ENCODE data around the gene COL26A1. TPM values are rescaled to one million over a fixed set of nuclear protein-coding genes. Genes with fewer than 3 reads are reported as not detected.

Gene COL26A1
- total RNA-seq, 1 experiment from 2014 or later: 42.6 TPM

DNA sequence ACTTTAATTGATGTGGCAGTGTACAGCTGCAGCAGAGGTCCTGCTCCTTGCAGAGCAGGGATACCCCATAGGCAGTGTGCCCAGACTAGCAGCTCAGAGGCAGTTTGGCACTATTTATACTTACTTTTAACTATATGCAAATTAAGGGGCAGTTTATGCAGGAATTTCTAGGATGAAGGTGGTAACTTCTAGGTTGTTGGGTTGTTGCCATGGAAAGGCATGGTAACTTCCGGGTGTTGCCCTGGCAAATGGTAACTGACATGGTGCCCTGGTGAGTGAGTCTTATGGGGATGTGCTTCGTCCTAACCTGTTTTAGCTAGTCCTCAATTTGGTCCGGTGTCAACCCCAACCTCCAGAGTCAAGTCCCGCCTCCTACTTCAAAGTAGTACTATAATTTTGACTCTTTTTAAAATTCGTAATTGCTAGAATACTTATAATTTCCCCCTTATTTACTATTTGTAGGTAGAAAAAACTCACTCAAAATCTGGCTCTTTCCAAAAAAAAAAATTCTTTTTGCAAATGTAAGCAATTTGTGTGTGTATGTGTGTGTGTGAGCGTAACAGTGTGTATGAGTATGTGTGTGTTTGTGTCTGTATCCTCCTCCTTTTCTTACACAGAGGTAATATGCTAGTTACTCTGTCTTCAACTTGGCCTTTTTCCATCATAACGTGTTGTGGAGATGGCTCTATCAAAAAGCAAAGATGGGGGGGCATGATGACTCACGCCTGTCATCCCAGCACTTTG lies 5.9 kb downstream of the COL26A1 start:
- no peaks in the 10 kb centered on the region for H4K20me1 ChIP-seq (ENCODE audit: control insufficient read depth, insufficient read depth, insufficient read length)
- H3K36me3 Mint-ChIP-seq (ENCODE audit: insufficient read depth in 1 of 3, low read depth in 3 of 3): peaks cover 10 to 48% (median 34%) of the 10 kb centered on the region in 3 experiments
- H4K91ac ChIP-seq (ENCODE audit: insufficient read length, low read depth, low read length): no peak overlapping the region
- H3K27ac ChIP-seq (ENCODE audit: insufficient read length, low read depth, low read length): no peak overlapping the region
- H3K79me2 ChIP-seq (ENCODE audit: insufficient read depth, low read length): peaks cover 7% of the 10 kb centered on the region; the same call in 1 of the 2 replicates
- DNase-seq: no peak
- no peak overlapping the region for H2AK5ac ChIP-seq (ENCODE audit: insufficient read length, low read length)
- H3K4me1 Mint-ChIP-seq: peaks cover 20 to 27% of the 10 kb centered on the region in 2 experiments
- H3K4me2 ChIP-seq (ENCODE audit: insufficient read depth, insufficient read length, low read length): no peak overlapping the region
- no peaks in the 10 kb centered on the region for H3K9me3 ChIP-seq (ENCODE audit: control insufficient read depth, low read depth, low read length)
- H3K9ac ChIP-seq (ENCODE audit: extremely low read depth, insufficient read length, low read length): no peak overlapping the region
- H2BK20ac ChIP-seq (ENCODE audit: low read depth, low read length, poor library complexity, severe bottlenecking): no peak overlapping the region
- no peaks in the 10 kb centered on the region; the same call in 1 of the 2 replicates for H3K4me1 ChIP-seq (ENCODE audit: insufficient read depth, low read length)
- H3K4ac ChIP-seq (ENCODE audit: low read depth, low read length): no peak overlapping the region
- no peaks in the 10 kb centered on the region for H3K23me2 ChIP-seq (ENCODE audit: insufficient read length, low read depth, low read length, poor library complexity, severe bottlenecking)
- no peak overlapping the region for H4K8ac ChIP-seq (replicated peaks; ENCODE audit: insufficient read length, low read depth, low read length)
- H3K27me3 Mint-ChIP-seq (ENCODE audit: low read depth): no peaks in the 10 kb centered on the region
- H2AFZ ChIP-seq (ENCODE audit: low read length): no peak overlapping the region
- no peak overlapping the region for H3K4me3 Mint-ChIP-seq
- no peak overlapping the region for H3K56ac ChIP-seq (ENCODE audit: insufficient read length, low read depth, low read length)
- H3K79me1 ChIP-seq (ENCODE audit: insufficient read depth, low read depth, low read length, poor library complexity, severe bottlenecking): peaks cover 12% of the 10 kb centered on the region
- TF ChIP-seq, protein P1, sequence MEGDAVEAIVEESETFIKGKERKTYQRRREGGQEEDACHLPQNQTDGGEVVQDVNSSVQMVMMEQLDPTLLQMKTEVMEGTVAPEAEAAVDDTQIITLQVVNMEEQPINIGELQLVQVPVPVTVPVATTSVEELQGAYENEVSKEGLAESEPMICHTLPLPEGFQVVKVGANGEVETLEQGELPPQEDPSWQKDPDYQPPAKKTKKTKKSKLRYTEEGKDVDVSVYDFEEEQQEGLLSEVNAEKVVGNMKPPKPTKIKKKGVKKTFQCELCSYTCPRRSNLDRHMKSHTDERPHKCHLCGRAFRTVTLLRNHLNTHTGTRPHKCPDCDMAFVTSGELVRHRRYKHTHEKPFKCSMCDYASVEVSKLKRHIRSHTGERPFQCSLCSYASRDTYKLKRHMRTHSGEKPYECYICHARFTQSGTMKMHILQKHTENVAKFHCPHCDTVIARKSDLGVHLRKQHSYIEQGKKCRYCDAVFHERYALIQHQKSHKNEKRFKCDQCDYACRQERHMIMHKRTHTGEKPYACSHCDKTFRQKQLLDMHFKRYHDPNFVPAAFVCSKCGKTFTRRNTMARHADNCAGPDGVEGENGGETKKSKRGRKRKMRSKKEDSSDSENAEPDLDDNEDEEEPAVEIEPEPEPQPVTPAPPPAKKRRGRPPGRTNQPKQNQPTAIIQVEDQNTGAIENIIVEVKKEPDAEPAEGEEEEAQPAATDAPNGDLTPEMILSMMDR (conservative IDR thresholded peaks at IDR 0.05): no peak
- H2BK15ac ChIP-seq (ENCODE audit: low read depth, low read length): no peak overlapping the region
- no peaks in the 10 kb centered on the region for H3K27me3 ChIP-seq (ENCODE audit: insufficient read depth, low read length)
- H3K23ac ChIP-seq (ENCODE audit: insufficient read length, low read depth, low read length): no peak overlapping the region
- no peak overlapping the region for H3K18ac ChIP-seq (ENCODE audit: insufficient read length, low read depth, low read length)
- no peak overlapping the region for H2BK120ac ChIP-seq (ENCODE audit: low read depth, low read length, poor library complexity, severe bottlenecking)
- no peak overlapping the region; a peak in 2 of 7 replicates for H3K27ac Mint-ChIP-seq
- peaks cover 0 to 5% of the 10 kb centered on the region in 2 experiments; a peak in 4 of 5 replicates for H3K9me3 Mint-ChIP-seq
- no peak overlapping the region for H2BK5ac ChIP-seq (ENCODE audit: insufficient read length, low read length)
- no peak overlapping the region for H3T11ph ChIP-seq (ENCODE audit: low read length)
- H3K14ac ChIP-seq (ENCODE audit: insufficient read depth, low read length): no peak overlapping the region
- H2BK12ac ChIP-seq (ENCODE audit: insufficient read length, low read depth, low read length): no peak overlapping the region
- no CpG with 5 or more reads among the region's 8 CpGs for WGBS (ENCODE audit: extremely low coverage, insufficient read length, low lambda C conversion rate)
- H4K5ac ChIP-seq (ENCODE audit: insufficient read length, low read depth, low read length): no peak overlapping the region
